Testis (tissue), 5 donors: ENCODE results near the gene ZNF850. TPM values are rescaled to one million over a fixed set of nuclear protein-coding genes. Genes with fewer than 3 reads are reported as not detected.

ENCODE experiments used
- DNase-seq: peaks from one replicate; pipeline ENCODE4 v3.0.0-alpha.2; 2019
- H3K27ac ChIP-seq, 2 donors: fragments of 200-600 bp; sonication (generic); one replicate each; pipeline ENCODE4 v1.5.1; 2019
- H3K27me3 ChIP-seq: fragments of 200-600 bp; sonication (generic); one replicate; pipeline ENCODE4 v1.5.1; 2019
- H3K36me3 ChIP-seq: fragments of 200-600 bp; sonication (generic); one replicate; pipeline ENCODE4 v1.5.1; 2017; ENCODE audit warnings: low read depth; ENCODE audit errors: missing control alignments
- H3K4me1 ChIP-seq: fragments of 200-600 bp; sonication (generic); one replicate; pipeline ENCODE4 v1.5.1; 2019
- H3K4me3 ChIP-seq, 2 donors: fragments of 200-600 bp; sonication (generic); one replicate each; pipeline ENCODE4 v1.5.1; 2017 to 2019
- H3K9me3 ChIP-seq: fragments of 200-600 bp; sonication (generic); one replicate; pipeline ENCODE4 v1.5.1; 2017
- POLR2A ChIP-seq: fragments of 450-650 bp; IDR thresholded peaks from one replicate; pipeline ENCODE4 v1.6.1; 2017; ENCODE audit warnings: antibody characterized with exemption, mild to moderate bottlenecking, moderate library complexity
- WGBS, 2 donors: methylation state at CpG; one replicate each; pipeline ENCODE4 v1.1.5; 2018; 5-methylcytosine and 5-hydroxymethylcytosine counted together
- intact Hi-C: fragments of 100-400 bp; cut with DNase I; formaldehyde crosslinking; loops from one replicate; pipeline ENCODE4 v1.15.1; 2023; ENCODE audit warnings: low total_unique reads
- long read RNA-seq, 2 donors: transcript quantifications; one replicate each; lab custom pipeline, GENCODE V29; 2026
- polyA plus RNA-seq: library from polyadenylated mRNA; stranded (reverse); fragments of 350-450 nt; fragmentation: Illumina TruSeq; extraction: RNeasy Lipid Tissue Mini Kit (QIAGEN cat#74804); gene quantifications from one replicate; pipeline ENCODE4 v1.2.3, GENCODE V29; 2014; ENCODE audit warnings: low read depth, low replicate concordance; ENCODE audit not compliant: insufficient read depth
- total RNA-seq, 2 donors: library from RNA; depleted of rRNA; stranded (reverse); fragments of >200 nt; gene quantifications; one replicate each; pipeline ENCODE4 v1.2.3, GENCODE V29; 2016
- TF ChIP-seq, protein P1 (sequence below), 3 experiments: fragments of 450-650 bp in 2 of 3; fragments of 200-600 bp in 1 of 3; sonication (generic) in 1 of 3; IDR thresholded peaks; one replicate each; pipeline ENCODE4 v1.5.1; 2016 to 2019; ENCODE audit warnings: antibody characterized with exemption in 3 of 3, mild to moderate bottlenecking in 2 of 3, moderate library complexity in 1 of 3

ZNF850 gene
- 10 to 100 TPM; 10.6 to 17.8 TPM for total RNA-seq
- polyA plus RNA-seq: 4.1 TPM
- long read RNA-seq, donor 1, full-length matches to known transcripts: 1 of 19 reads
- long read RNA-seq, donor 1, partial matches to known transcripts: 18 of 19 reads
- long read RNA-seq, donor 1, other reads (novel, unspliced or antisense): 0 of 19 reads
- long read RNA-seq, donor 2, full-length matches to known transcripts: 2 of 2 reads
- long read RNA-seq, donor 2, partial matches to known transcripts: 0 of 2 reads
- long read RNA-seq, donor 2, other reads (novel, unspliced or antisense): 0 of 2 reads

DNA sequence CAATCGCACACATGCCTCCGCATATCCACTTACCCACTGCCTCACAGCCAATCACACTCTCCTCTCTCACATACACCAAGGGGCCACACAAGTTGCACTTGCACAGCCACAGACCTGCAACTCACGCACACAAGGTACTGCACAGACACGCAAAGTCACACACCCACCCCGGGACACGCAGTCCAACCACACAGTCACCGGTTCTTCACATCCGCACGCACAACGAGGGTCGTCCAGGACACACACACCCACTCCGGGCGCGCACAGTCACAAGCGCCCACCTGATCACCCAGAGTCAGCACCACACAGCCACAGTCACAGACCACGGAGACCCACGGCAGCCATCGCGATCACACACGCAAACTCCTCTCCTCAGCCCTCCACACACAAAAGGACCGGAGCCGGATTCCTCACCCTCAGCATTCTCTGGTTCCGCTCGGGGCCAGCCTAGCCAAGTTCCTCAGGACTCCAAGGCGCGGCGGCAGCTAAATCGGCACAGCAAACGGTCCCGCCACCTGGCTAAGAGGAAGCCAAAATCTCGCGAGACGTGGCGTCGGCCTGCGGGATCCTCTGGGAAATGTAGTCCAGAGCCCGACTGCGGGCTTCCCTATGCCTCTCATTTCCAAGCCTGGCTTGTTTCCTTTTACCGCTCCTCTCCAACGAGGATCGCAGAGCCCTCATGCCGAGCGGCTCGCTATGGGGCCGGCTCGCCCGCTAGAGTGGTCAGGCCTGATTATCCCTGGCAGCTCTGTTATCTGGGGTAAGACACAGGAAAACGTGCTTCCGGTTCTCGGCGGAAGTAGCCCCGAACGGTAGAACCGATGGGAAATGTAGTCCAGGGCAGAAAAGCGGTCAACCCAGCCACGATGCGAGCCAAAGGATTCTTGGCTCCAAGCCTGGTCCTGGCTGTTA, at the start of gene ZNF850:
Gene ZNF850, minus strand, starts transcription at position 497 of the 912 bp plus-strand sequence. CDS start 10,201 bp downstream, outside the sequence.
- H3K4me1 ChIP-seq: peaks cover 3% of the 10 kb centered on the region
- WGBS, 2 donors: 0% methylated on average over 26 to 57 of the region's 57 CpGs
- TF ChIP-seq POLR2A: no peak
- TF ChIP-seq, protein P1, sequence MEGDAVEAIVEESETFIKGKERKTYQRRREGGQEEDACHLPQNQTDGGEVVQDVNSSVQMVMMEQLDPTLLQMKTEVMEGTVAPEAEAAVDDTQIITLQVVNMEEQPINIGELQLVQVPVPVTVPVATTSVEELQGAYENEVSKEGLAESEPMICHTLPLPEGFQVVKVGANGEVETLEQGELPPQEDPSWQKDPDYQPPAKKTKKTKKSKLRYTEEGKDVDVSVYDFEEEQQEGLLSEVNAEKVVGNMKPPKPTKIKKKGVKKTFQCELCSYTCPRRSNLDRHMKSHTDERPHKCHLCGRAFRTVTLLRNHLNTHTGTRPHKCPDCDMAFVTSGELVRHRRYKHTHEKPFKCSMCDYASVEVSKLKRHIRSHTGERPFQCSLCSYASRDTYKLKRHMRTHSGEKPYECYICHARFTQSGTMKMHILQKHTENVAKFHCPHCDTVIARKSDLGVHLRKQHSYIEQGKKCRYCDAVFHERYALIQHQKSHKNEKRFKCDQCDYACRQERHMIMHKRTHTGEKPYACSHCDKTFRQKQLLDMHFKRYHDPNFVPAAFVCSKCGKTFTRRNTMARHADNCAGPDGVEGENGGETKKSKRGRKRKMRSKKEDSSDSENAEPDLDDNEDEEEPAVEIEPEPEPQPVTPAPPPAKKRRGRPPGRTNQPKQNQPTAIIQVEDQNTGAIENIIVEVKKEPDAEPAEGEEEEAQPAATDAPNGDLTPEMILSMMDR (IDR thresholded peaks at IDR 0.05): peak in 1 of 3 experiments; percentile 10
- no peaks in the 10 kb centered on the region for H3K27me3 ChIP-seq
- peak within 1 kb of the TSS; percentile 76 to 89 for H3K27ac ChIP-seq
- H3K36me3 ChIP-seq: no peaks in the 10 kb centered on the region
- no peaks in the 10 kb centered on the region for H3K9me3 ChIP-seq
- intact Hi-C loops: loop anchor here (10.0 kb wide), 1 partner anchor 718 kb away; the partner anchor contains the start of genes THAP8 and WDR62
- peak within 1 kb of the TSS; percentile 78 to 84 for H3K4me3 ChIP-seq
- peak; percentile 98 for DNase-seq

DNA sequence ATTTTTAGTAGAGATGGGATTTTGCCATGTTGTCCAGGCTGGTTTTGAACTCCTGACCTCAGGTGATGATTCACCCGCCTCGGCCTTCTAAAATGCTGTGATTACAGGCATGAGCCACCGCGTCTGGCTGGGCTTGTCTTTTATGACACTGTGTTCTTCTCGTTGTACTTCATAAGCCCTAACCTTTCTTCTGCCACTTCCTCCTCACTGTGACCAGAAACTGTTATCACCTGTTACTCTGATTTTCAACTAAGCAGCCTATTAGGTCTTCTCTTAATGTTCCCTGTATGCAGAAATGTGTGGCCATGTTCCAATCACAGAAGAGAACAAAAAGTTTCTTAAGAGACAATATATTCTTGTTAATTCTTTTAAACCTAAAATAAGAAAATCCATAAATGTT, 49.2 kb upstream of the ZNF850 start:
- Histone ChIP-seq H3K9me3 (peaks cover 3% of the 10 kb centered on the region), H3K36me3 (no peaks in the 10 kb centered on the region), H3K4me1 (no peaks in the 10 kb centered on the region), H3K27me3 (no peaks in the 10 kb centered on the region), H3K27ac (no peak overlapping the region), H3K4me3 (no peak overlapping the region)
- no peak for DNase-seq
- WGBS, 2 donors: 96 to 98% methylated on average over 5 of the region's 5 CpGs
- intact Hi-C loops: no loop called here
- TF ChIP-seq, protein P1 (IDR thresholded peaks at IDR 0.05): no peak
- TF ChIP-seq POLR2A: no peak

DNA sequence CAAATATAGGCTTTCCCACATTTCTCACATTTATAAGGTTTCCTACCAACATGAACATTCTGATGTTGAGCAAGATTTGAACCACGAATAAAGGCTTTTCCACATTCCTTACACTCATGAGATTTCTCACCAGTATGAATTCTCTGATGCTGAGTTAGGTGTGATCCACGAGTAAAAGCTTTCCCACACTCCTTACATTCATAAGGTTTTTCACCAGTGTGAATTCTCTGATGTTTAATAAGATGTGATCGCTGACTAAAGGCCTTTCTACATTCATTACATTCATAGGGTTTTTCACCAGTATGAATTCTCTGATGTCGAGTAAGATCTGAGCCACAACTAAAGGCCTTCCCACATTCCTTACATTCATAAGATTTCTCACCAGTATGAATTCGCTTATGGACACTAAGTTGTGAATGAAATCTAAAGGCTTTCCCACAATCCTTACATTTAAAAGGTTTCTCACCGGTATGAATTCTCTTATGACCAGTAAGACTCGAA, 46.6 kb upstream of the ZNF850 start:
- Histone ChIP-seq H3K27me3 (no peaks in the 10 kb centered on the region), H3K36me3 (no peaks in the 10 kb centered on the region), H3K4me1 (no peaks in the 10 kb centered on the region), H3K4me3 (no peak overlapping the region), H3K27ac (no peak overlapping the region), H3K9me3 (peaks cover 3% of the 10 kb centered on the region)
- TF ChIP-seq POLR2A: no peak
- TF ChIP-seq, protein P1 (IDR thresholded peaks at IDR 0.05): no peak
- 96% methylated on average over 7 of the region's 7 CpGs for WGBS, 2 donors
- DNase-seq: no peak
- intact Hi-C loops: no loop called here

DNA sequence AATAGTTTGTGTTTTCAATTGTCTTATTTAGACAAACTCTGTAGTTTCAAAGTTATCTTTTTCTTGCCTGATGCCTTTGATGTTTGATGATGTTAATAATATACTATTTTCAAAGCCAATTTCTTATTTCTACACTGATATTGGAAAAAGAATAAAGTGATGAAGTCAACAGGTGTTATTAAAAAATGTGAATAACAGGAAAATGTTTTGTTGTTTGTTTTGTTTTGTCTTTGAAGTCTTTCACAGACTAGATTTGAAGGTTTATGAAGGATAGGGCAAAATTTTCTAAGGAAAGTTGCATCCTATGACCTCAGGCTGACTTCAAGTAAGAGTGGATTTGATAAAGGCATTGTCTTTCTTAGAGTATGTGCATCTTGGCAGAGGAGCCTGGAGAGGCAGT, 34.4 kb upstream of the ZNF850 start:
- no peak for DNase-seq
- intact Hi-C loops: no loop called here
- no peaks in the 10 kb centered on the region for H3K36me3 ChIP-seq

More for the DNA sequence above, 34.4 kb upstream of the ZNF850 start:
- Histone ChIP-seq H3K4me3 (no peak overlapping the region), H3K9me3 (no peaks in the 10 kb centered on the region), H3K27me3 (no peaks in the 10 kb centered on the region), H3K27ac (no peak overlapping the region), H3K4me1 (no peaks in the 10 kb centered on the region)
- TF ChIP-seq POLR2A: no peak
- TF ChIP-seq, protein P1 (IDR thresholded peaks at IDR 0.05): no peak
